ENCODE results near the gene FXR1.
"Not testable (repeated sequence)": the region's sequence is repeated elsewhere in the genome, so short reads cannot be mapped to it uniquely, and the experiment has no call there.

Gene FXR1

GRCh38 chr3:180940826-180941225, 28.4 kb downstream of the FXR1 start:
- no peak for DNase-seq

- DNase-seq, result no peak
Observed at GRCh38 chr3:180947761-180948390, 35.4 kb downstream of the FXR1 start.

GRCh38 chr3:180959691-180960090, 47.2 kb downstream of the FXR1 start:
- no peak for DNase-seq

- no peak for DNase-seq
Observed at GRCh38 chr3:180961087-180961486, 48.6 kb downstream of the FXR1 start.

GRCh38 chr3:180961552-180961951, 49.1 kb downstream of the FXR1 start:
- no peak for DNase-seq

GRCh38 chr3:180962530-180962929, 50.1 kb downstream of the FXR1 start:
- no peak for DNase-seq

GRCh38 chr3:180970931-180971330, 58.5 kb downstream of the FXR1 start:
- no peak for DNase-seq

- DNase-seq, result no peak
Observed at GRCh38 chr3:180973543-180973942, 61.1 kb downstream of the FXR1 start.

- DNase-seq, result no peak
Observed at GRCh38 chr3:180974286-180974685, 61.8 kb downstream of the FXR1 start.

- DNase-seq, result no peak
Observed at GRCh38 chr3:180977498-180977897, 65.0 kb downstream of the FXR1 start.

- DNase-seq, result no peak
Observed at GRCh38 chr3:180979961-180980360, 67.5 kb downstream of the FXR1 start.

GRCh38 chr3:180980611-180981010, 68.1 kb downstream of the FXR1 start:
- DNase-seq, result no peak

GRCh38 chr3:180981912-180982311, 69.4 kb downstream of the FXR1 start:
- DNase-seq, result no peak

- no peak for DNase-seq
Observed at GRCh38 chr3:180983136-180983535, 70.7 kb downstream of the FXR1 start.

GRCh38 chr3:180986366-180986765, 73.9 kb downstream of the FXR1 start:
- not testable (repeated sequence) for DNase-seq

- no peak for DNase-seq
Observed at GRCh38 chr3:180987344-180987743, 74.9 kb downstream of the FXR1 start.

GRCh38 chr3:180989291-180990163, 77.1 kb downstream of the FXR1 start, which contains the start of gene DNAJC19:
Gene DNAJC19 (minus strand): TSS chr3:180989736. CDS start chr3:180989602, 134 bp downstream.
- peak; percentile 93 for DNase-seq

- no peak for DNase-seq
Observed at GRCh38 chr3:180990505-180990904, 78.0 kb downstream of the FXR1 start.

- DNase-seq, result no peak
Observed at GRCh38 chr3:180996415-180996932, 84.0 kb downstream of the FXR1 start.

- DNase-seq, result not testable (repeated sequence)
Observed at GRCh38 chr3:181002331-181002730, 89.9 kb downstream of the FXR1 start.

GRCh38 chr3:181003469-181003868, 91.0 kb downstream of the FXR1 start:
- not testable (repeated sequence) for DNase-seq

GRCh38 chr3:181006541-181006940, 94.1 kb downstream of the FXR1 start:
- DNase-seq, result no peak

GRCh38 chr3:181007262-181007661, 94.8 kb downstream of the FXR1 start:
- DNase-seq, result no peak

GRCh38 chr3:181008796-181009195, 96.3 kb downstream of the FXR1 start:
- DNase-seq, result no peak

Data from DMS79 (cell line).